ENCODE data around the gene PDLIM7. TPM values are rescaled to one million over a fixed set of nuclear protein-coding genes. Genes with fewer than 3 reads are reported as not detected.

PDLIM7 gene
- total RNA-seq, 1 experiment from 2014 or later: 24.3 TPM

GRCh38 chr5:177433658-177434217, 63.7 kb downstream of the PDLIM7 start:
- no peak for DNase-seq (ENCODE audit: extremely low read depth, low read depth)

Other genes with a start within 250 kb of the PDLIM7 start
- 29.1 and 29.7 TPM in 2 replicates for gene RAB24, start 193.9 kb downstream of the PDLIM7 start, total RNA-seq (2014; rRNA removed; shearing (Covaris generic))
- gene PRELID1, start 193.8 kb downstream of the PDLIM7 start, total RNA-seq (2014; rRNA removed; shearing (Covaris generic)): 192 and 236 TPM in 2 replicates
- gene MXD3, start 185.7 kb downstream of the PDLIM7 start, total RNA-seq (2014; rRNA removed; shearing (Covaris generic)): 15.3 and 15.8 TPM in 2 replicates
- 274 and 278 TPM in 2 replicates for gene LMAN2, start 145.9 kb downstream of the PDLIM7 start, total RNA-seq (2014; rRNA removed; shearing (Covaris generic))
- 16.0 and 21.4 TPM in 2 replicates for gene RGS14, start 139.7 kb downstream of the PDLIM7 start, total RNA-seq (2014; rRNA removed; shearing (Covaris generic))
- gene SLC34A1, start 113.2 kb downstream of the PDLIM7 start, total RNA-seq (2014; rRNA removed; shearing (Covaris generic)): not detected in 2 replicates
- gene PFN3, start 96.9 kb downstream of the PDLIM7 start, total RNA-seq (2014; rRNA removed; shearing (Covaris generic)): not detected in 2 replicates
- 10.9 and 12.8 TPM in 2 replicates for gene F12, start 88.0 kb downstream of the PDLIM7 start, total RNA-seq (2014; rRNA removed; shearing (Covaris generic))
- 37.8 and 38.3 TPM in 2 replicates for gene GRK6, start 70.9 kb downstream of the PDLIM7 start, total RNA-seq (2014; rRNA removed; shearing (Covaris generic))
- gene PRR7, start 50.8 kb downstream of the PDLIM7 start, total RNA-seq (2014; rRNA removed; shearing (Covaris generic)): 29.8 and 34.5 TPM in 2 replicates
- 53.1 and 59.3 TPM in 2 replicates for gene DBN1, start 24.0 kb downstream of the PDLIM7 start, total RNA-seq (2014; rRNA removed; shearing (Covaris generic))
- 0.61 and 1.2 TPM in 2 replicates for gene DOK3, start 12.2 kb upstream of the PDLIM7 start, total RNA-seq (2014; rRNA removed; shearing (Covaris generic))
- gene DDX41, start 19.4 kb upstream of the PDLIM7 start, total RNA-seq (2014; rRNA removed; shearing (Covaris generic)): 88.9 and 95.6 TPM in 2 replicates
- gene FAM193B, start 57.0 kb upstream of the PDLIM7 start, total RNA-seq (2014; rRNA removed; shearing (Covaris generic)): 15.5 and 20.8 TPM in 2 replicates
- 47.5 and 57.0 TPM in 2 replicates for gene TMED9, start 94.6 kb upstream of the PDLIM7 start, total RNA-seq (2014; rRNA removed; shearing (Covaris generic))
- gene B4GALT7, start 102.5 kb upstream of the PDLIM7 start, total RNA-seq (2014; rRNA removed; shearing (Covaris generic)): 18.7 and 19.1 TPM in 2 replicates

All from NCI-H460 (cell line).